Skin of body (tissue), 3 donors: ENCODE measurements around the gene KCNK1. TPM values are rescaled to one million over a fixed set of nuclear protein-coding genes. Genes with fewer than 3 reads are reported as not detected.

Source experiments
- DNase-seq: peaks from one replicate; lab custom pipeline; 2025; lab: John Stamatoyannopoulos, UW
- small RNA-seq: library from RNA; depleted of rRNA; stranded (forward); fragments of <200 nt; gene quantifications from one replicate; pipeline ENCODE3, GENCODE V24; 2014; ENCODE audit warnings: low replicate concordance
- total RNA-seq: library from RNA; depleted of rRNA; stranded (reverse); fragments of >200 nt; gene quantifications from one replicate; pipeline ENCODE4 v1.2.3, GENCODE V29; 2014

The KCNK1 gene
- total RNA-seq, 1 donor from 2014 or later: 3.8 TPM

GRCh38 chr1:233704170-233704897 lies 90.4 kb downstream of the KCNK1 start:
- no peak for DNase-seq

- no peak for DNase-seq
These were observed 91.2 kb downstream of the KCNK1 start for GRCh38 chr1:233704898-233705723.

GRCh38 chr1:233707153-233707879 lies 93.4 kb downstream of the KCNK1 start:
- no peak for DNase-seq

GRCh38 chr1:233707880-233708815 lies 94.2 kb downstream of the KCNK1 start:
- no peak for DNase-seq

- DNase-seq: no peak
These were observed 96.1 kb downstream of the KCNK1 start for GRCh38 chr1:233710031-233710430.

- no peak for DNase-seq
These were observed 96.6 kb downstream of the KCNK1 start for GRCh38 chr1:233710507-233710906.

- no peak for DNase-seq
These were observed 100.8 kb downstream of the KCNK1 start for GRCh38 chr1:233714631-233715217.

GRCh38 chr1:233718057-233718456 lies 104.2 kb downstream of the KCNK1 start:
- no peak for DNase-seq

GRCh38 chr1:233719655-233720341 lies 105.9 kb downstream of the KCNK1 start:
- DNase-seq: no peak

GRCh38 chr1:233721004-233721595 lies 107.2 kb downstream of the KCNK1 start:
- DNase-seq: no peak

Small RNA genes within 50 kb of the gene (small RNA-seq; reads per million reads assigned to genes)
- not detected for gene MIR4427
